ENCODE data around the gene CCNG2.

CCNG2 gene

GRCh38 chr4:77178560-77178959 is 21.6 kb downstream of the CCNG2 start:
- DNase-seq, result no peak

- no peak for DNase-seq
Measured at GRCh38 chr4:77179519-77179918, 22.5 kb downstream of the CCNG2 start.

- DNase-seq, result no peak
Measured at GRCh38 chr4:77181720-77182119, 24.7 kb downstream of the CCNG2 start.

GRCh38 chr4:77183777-77184420 is 26.9 kb downstream of the CCNG2 start:
- no peak for DNase-seq

GRCh38 chr4:77184974-77185373 is 28.0 kb downstream of the CCNG2 start:
- DNase-seq, result no peak

GRCh38 chr4:77185686-77186085 is 28.7 kb downstream of the CCNG2 start:
- DNase-seq, result no peak

- no peak for DNase-seq
Measured at GRCh38 chr4:77187322-77187721, 30.3 kb downstream of the CCNG2 start.

- DNase-seq, result no peak
Measured at GRCh38 chr4:77188498-77189220, 31.7 kb downstream of the CCNG2 start.

GRCh38 chr4:77189412-77189811 is 32.4 kb downstream of the CCNG2 start:
- DNase-seq, result no peak

- DNase-seq, result no peak
Measured at GRCh38 chr4:77190053-77190452, 33.0 kb downstream of the CCNG2 start.

GRCh38 chr4:77193046-77193445 is 36.0 kb downstream of the CCNG2 start:
- no peak for DNase-seq

GRCh38 chr4:77193511-77194102 is 36.6 kb downstream of the CCNG2 start:
- no peak for DNase-seq

GRCh38 chr4:77194366-77194765 is 37.4 kb downstream of the CCNG2 start:
- DNase-seq, result no peak

- DNase-seq, result no peak
Measured at GRCh38 chr4:77194989-77195388, 38.0 kb downstream of the CCNG2 start.

- DNase-seq, result no peak
Measured at GRCh38 chr4:77196866-77197265, 39.9 kb downstream of the CCNG2 start.

GRCh38 chr4:77197361-77197760 is 40.4 kb downstream of the CCNG2 start:
- no peak for DNase-seq

- DNase-seq, result no peak
Measured at GRCh38 chr4:77197831-77198230, 40.8 kb downstream of the CCNG2 start.

- no peak for DNase-seq
Measured at GRCh38 chr4:77199276-77199675, 42.3 kb downstream of the CCNG2 start.

- DNase-seq, result no peak
Measured at GRCh38 chr4:77199701-77200100, 42.7 kb downstream of the CCNG2 start.

GRCh38 chr4:77201343-77201742 is 44.3 kb downstream of the CCNG2 start:
- DNase-seq, result no peak

- DNase-seq, result no peak
Measured at GRCh38 chr4:77201857-77202256, 44.9 kb downstream of the CCNG2 start.

- no peak for DNase-seq
Measured at GRCh38 chr4:77202491-77202890, 45.5 kb downstream of the CCNG2 start.

- DNase-seq, result peak in 1 of 2 experiments; percentile 2
Measured at GRCh38 chr4:77203380-77204197, 46.6 kb downstream of the CCNG2 start.

All from SW 1271 (cell line).